H9 (cell line): ENCODE results near the gene SIDT2. TPM values are rescaled to one million over a fixed set of nuclear protein-coding genes. Genes with fewer than 3 reads are reported as not detected.

Experiments
- DNase-seq: peaks from one replicate; pipeline ENCODE4 v3.0.0-alpha.2; 2017
- H2AFZ ChIP-seq: one replicate; pipeline ENCODE4 v1.6.1; 2013; ENCODE audit warnings: mild to moderate bottlenecking, low read length, control low read depth, moderate library complexity
- H2AK5ac ChIP-seq: 2 replicates; pipeline ENCODE4 v1.6.1; 2013; ENCODE audit warnings: low read length, control low read depth, mixed read lengths; ENCODE audit not compliant: insufficient read length
- H2BK120ac ChIP-seq: one replicate; pipeline ENCODE4 v1.6.1; 2013; ENCODE audit warnings: low read depth, mild to moderate bottlenecking, low read length, control low read depth, inconsistent platforms; ENCODE audit not compliant: poor library complexity, severe bottlenecking
- H2BK12ac ChIP-seq: 2 replicates; pipeline ENCODE4 v1.6.1; 2013; ENCODE audit warnings: low read length, control low read depth, mixed read lengths, low read depth; ENCODE audit not compliant: insufficient read length
- H2BK15ac ChIP-seq: 2 replicates; pipeline ENCODE4 v1.6.1; 2013; ENCODE audit warnings: low read depth, low read length, control low read depth
- H2BK20ac ChIP-seq: one replicate; pipeline ENCODE4 v1.6.1; 2013; ENCODE audit warnings: low read depth, mild to moderate bottlenecking, low read length, control low read depth, inconsistent platforms; ENCODE audit not compliant: poor library complexity, severe bottlenecking
- H2BK5ac ChIP-seq: 2 replicates; pipeline ENCODE4 v1.6.1; 2013; ENCODE audit warnings: low read length, control low read depth, mixed read lengths; ENCODE audit not compliant: insufficient read length
- H3K14ac ChIP-seq: 2 replicates; pipeline ENCODE4 v1.6.1; 2013; ENCODE audit warnings: low read length, control low read depth; ENCODE audit not compliant: insufficient read depth
- H3K18ac ChIP-seq: 2 replicates; pipeline ENCODE4 v1.6.1; 2013; ENCODE audit warnings: low read depth, mild to moderate bottlenecking, mixed read lengths, low read length, control low read depth; ENCODE audit not compliant: insufficient read length
- H3K23ac ChIP-seq: 2 replicates; pipeline ENCODE4 v1.6.1; 2013; ENCODE audit warnings: low read length, control low read depth, mixed read lengths, low read depth; ENCODE audit not compliant: insufficient read length
- H3K23me2 ChIP-seq: 2 replicates; pipeline ENCODE4 v1.6.1; 2013; ENCODE audit warnings: low read depth, mild to moderate bottlenecking, mixed read lengths, low read length, control low read depth; ENCODE audit not compliant: insufficient read length, poor library complexity, severe bottlenecking
- H3K27ac ChIP-seq: 2 replicates; pipeline ENCODE4 v1.5.1; 2013; ENCODE audit warnings: low read length, control low read depth, mixed read lengths, low read depth; ENCODE audit not compliant: insufficient read length
- H3K27me3 ChIP-seq: 2 replicates; pipeline ENCODE4 v1.6.1; 2013; ENCODE audit warnings: low read length, control low read depth, inconsistent platforms; ENCODE audit not compliant: insufficient read depth
- H3K4ac ChIP-seq: 2 replicates; pipeline ENCODE4 v1.6.1; 2013; ENCODE audit warnings: low read depth, mild to moderate bottlenecking, control low read depth, inconsistent platforms, low read length, moderate library complexity
- H3K4me1 ChIP-seq: 2 replicates; pipeline ENCODE4 v1.6.1; 2013; ENCODE audit warnings: low read length, control low read depth, inconsistent platforms; ENCODE audit not compliant: insufficient read depth
- H3K4me2 ChIP-seq: 2 replicates; pipeline ENCODE4 v1.6.1; 2013; ENCODE audit warnings: low read length, control low read depth, mixed read lengths; ENCODE audit not compliant: insufficient read length, insufficient read depth
- H3K56ac ChIP-seq: 2 replicates; pipeline ENCODE4 v1.6.1; 2013; ENCODE audit warnings: low read depth, mild to moderate bottlenecking, mixed read lengths, low read length, control low read depth; ENCODE audit not compliant: insufficient read length
- H3K79me1 ChIP-seq: 2 replicates; pipeline ENCODE4 v1.6.1; 2013; ENCODE audit warnings: low read depth, mild to moderate bottlenecking, moderate library complexity, low read length, control low read depth, inconsistent platforms; ENCODE audit not compliant: insufficient read depth, poor library complexity, severe bottlenecking
- H3K79me2 ChIP-seq: 2 replicates; pipeline ENCODE4 v1.6.1; 2013; ENCODE audit warnings: low read length, control low read depth, inconsistent platforms; ENCODE audit not compliant: insufficient read depth
- H3K9ac ChIP-seq: 2 replicates; pipeline ENCODE4 v1.6.1; 2013; ENCODE audit warnings: low read length, control low read depth, mixed read lengths; ENCODE audit not compliant: insufficient read length; ENCODE audit errors: extremely low read depth
- H3K9me3 ChIP-seq: one replicate; pipeline ENCODE4 v1.6.1; 2013; ENCODE audit warnings: low read depth, low read length, inconsistent platforms; ENCODE audit not compliant: control insufficient read depth
- H3T11ph ChIP-seq: one replicate; pipeline ENCODE4 v1.6.1; 2013; ENCODE audit warnings: mild to moderate bottlenecking, low read length, control low read depth, inconsistent platforms
- H4K20me1 ChIP-seq: one replicate; pipeline ENCODE4 v1.6.1; 2013; ENCODE audit not compliant: control insufficient read depth, insufficient read length, insufficient read depth
- H4K5ac ChIP-seq: 2 replicates; pipeline ENCODE4 v1.6.1; 2013; ENCODE audit warnings: low read depth, mild to moderate bottlenecking, mixed read lengths, low read length, control low read depth; ENCODE audit not compliant: insufficient read length
- H4K8ac ChIP-seq: replicated peaks from 2 replicates; pipeline ENCODE4 v1.6.1; 2013; ENCODE audit warnings: low read length, control low read depth, mixed read lengths, low read depth; ENCODE audit not compliant: insufficient read length
- H4K91ac ChIP-seq: 2 replicates; pipeline ENCODE4 v1.6.1; 2013; ENCODE audit warnings: low read depth, mild to moderate bottlenecking, moderate library complexity, mixed read lengths, low read length, control low read depth; ENCODE audit not compliant: insufficient read length
- H3K27ac Mint-ChIP-seq, 3 experiments: 2 replicates in 2 of 3; 3 replicates in 1 of 3; pipeline ENCODE4 v1.8.0; 2020 to 2021; ENCODE audit warnings: mixed read lengths in 3 of 3, mild to moderate bottlenecking in 1 of 3, moderate library complexity in 1 of 3
- H3K27me3 Mint-ChIP-seq: 2 replicates; pipeline ENCODE4 v1.8.0; 2021; ENCODE audit warnings: low read depth, mild to moderate bottlenecking, moderate library complexity, mixed read lengths
- H3K36me3 Mint-ChIP-seq, 3 experiments: 2 replicates in 2 of 3; 3 replicates in 1 of 3; pipeline ENCODE4 v1.8.0; 2020 to 2021; ENCODE audit warnings: low read depth in 3 of 3, mixed read lengths in 3 of 3; ENCODE audit not compliant: insufficient read depth in 1 of 3
- H3K4me1 Mint-ChIP-seq, 2 experiments: 2 replicates each; pipeline ENCODE4 v1.8.0; 2020; ENCODE audit warnings: mixed read lengths in 2 of 2
- H3K4me3 Mint-ChIP-seq, 2 experiments: 2 replicates in 1 of 2; 3 replicates in 1 of 2; pipeline ENCODE4 v1.8.0; 2020 to 2021; ENCODE audit warnings: mild to moderate bottlenecking in 2 of 2, mixed read lengths in 2 of 2, moderate library complexity in 1 of 2
- H3K9me3 Mint-ChIP-seq, 2 experiments: 2 replicates in 1 of 2; 3 replicates in 1 of 2; pipeline ENCODE4 v1.8.0; 2020; ENCODE audit warnings: mild to moderate bottlenecking in 2 of 2, mixed read lengths in 2 of 2, moderate library complexity in 1 of 2
- WGBS: extraction: QIAGEN DNeasy Blood & Tissue Kit; methylation state at CpG from one replicate; pipeline ENCODE4 v1.1.7; 2013; ENCODE audit warnings: missing lambda C conversion rate, low lambda C conversion rate, mixed read lengths; ENCODE audit not compliant: insufficient read length; ENCODE audit errors: extremely low coverage; 5-methylcytosine and 5-hydroxymethylcytosine counted together
- total RNA-seq: library from RNA; stranded (reverse); gene quantifications from 2 replicates; pipeline ENCODE4 v1.2.1, GENCODE V29; 2021
- TF ChIP-seq, protein P1 (sequence below): fragments of 200-600 bp; sonication (generic); conservative IDR thresholded peaks from 3 replicates; pipeline ENCODE4 v1.8.0; 2021; ENCODE audit warnings: antibody characterized with exemption, mild to moderate bottlenecking

Gene SIDT2
- total RNA-seq, 1 experiment from 2014 or later = 18.3 TPM

DNA sequence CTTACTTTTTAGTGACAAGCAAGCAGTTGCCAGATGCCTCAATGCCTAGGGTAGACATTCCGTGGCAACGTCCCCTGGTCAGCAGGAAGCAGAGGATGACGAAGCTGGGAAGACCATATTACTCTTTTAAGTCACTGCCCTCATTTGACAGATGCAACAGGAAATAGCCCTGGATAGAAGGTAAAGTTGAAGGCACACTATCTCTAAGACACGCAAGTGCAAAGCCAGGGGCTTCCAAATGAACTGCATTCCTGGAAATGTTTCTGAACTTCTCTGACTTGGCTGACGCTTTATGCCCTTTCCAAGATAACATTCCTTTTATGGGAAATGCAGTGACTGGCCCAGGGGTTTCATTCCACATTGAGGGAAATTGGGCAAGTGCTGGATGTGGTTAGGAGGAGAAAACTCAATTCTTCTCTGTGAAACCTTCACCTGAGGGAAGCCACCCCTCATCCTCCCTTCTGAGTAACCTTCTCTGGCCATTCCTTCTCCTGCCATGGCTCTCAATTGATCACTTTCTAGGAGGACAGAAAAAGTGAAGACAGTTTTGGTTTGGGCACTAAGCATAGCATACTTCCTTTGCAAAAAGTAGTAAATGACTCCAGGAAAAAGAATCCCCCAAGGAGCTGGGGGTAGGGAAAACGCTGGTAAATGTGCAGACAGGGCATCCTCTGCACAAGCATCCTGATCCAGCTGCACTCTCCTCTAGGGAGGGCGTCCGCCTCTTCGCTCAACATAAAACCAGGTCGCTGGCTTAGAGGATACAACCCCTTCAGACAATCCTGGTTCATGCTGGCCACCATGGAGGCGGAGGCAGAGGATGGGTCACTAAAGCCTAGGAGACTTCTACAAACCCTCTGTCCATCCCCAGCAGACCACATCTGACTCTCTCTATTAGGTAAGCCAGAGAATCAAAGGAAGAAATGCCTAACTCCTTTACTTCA is 38.9 kb downstream of the SIDT2 start:
- H3K36me3 Mint-ChIP-seq = peaks cover 9 to 63% (median 40%) of the 10 kb centered on the region in 3 experiments
- Histone ChIP-seq H2AK5ac (no peak overlapping the region), H2BK120ac (no peak overlapping the region), H2BK12ac (no peak overlapping the region), H3K14ac (no peak overlapping the region), H3K27ac (no peak overlapping the region), H4K20me1 (no peaks in the 10 kb centered on the region), H4K91ac (no peak overlapping the region), H2AFZ (no peak overlapping the region), H3K23ac (no peak overlapping the region), H3K79me1 (no peaks in the 10 kb centered on the region), H4K5ac (no peak overlapping the region), H3K4me1 (no peaks in the 10 kb centered on the region), H2BK5ac (no peak overlapping the region), H3K9me3 (no peaks in the 10 kb centered on the region), H3T11ph (no peak overlapping the region), H3K27me3 (no peaks in the 10 kb centered on the region), H3K56ac (no peak overlapping the region), H3K4ac (no peak overlapping the region), H3K4me2 (no peak overlapping the region), H3K9ac (no peak overlapping the region), H2BK20ac (no peak overlapping the region), H4K8ac (no peak overlapping the region), H3K23me2 (no peaks in the 10 kb centered on the region), H3K79me2 (no peaks in the 10 kb centered on the region), H3K18ac (no peak overlapping the region), H2BK15ac (no peak overlapping the region)
- H3K9me3 Mint-ChIP-seq = no peaks in the 10 kb centered on the region
- no CpG with 5 or more reads among the region's 11 CpGs for WGBS
- H3K4me3 Mint-ChIP-seq = no peak overlapping the region
- TF ChIP-seq, protein P1, sequence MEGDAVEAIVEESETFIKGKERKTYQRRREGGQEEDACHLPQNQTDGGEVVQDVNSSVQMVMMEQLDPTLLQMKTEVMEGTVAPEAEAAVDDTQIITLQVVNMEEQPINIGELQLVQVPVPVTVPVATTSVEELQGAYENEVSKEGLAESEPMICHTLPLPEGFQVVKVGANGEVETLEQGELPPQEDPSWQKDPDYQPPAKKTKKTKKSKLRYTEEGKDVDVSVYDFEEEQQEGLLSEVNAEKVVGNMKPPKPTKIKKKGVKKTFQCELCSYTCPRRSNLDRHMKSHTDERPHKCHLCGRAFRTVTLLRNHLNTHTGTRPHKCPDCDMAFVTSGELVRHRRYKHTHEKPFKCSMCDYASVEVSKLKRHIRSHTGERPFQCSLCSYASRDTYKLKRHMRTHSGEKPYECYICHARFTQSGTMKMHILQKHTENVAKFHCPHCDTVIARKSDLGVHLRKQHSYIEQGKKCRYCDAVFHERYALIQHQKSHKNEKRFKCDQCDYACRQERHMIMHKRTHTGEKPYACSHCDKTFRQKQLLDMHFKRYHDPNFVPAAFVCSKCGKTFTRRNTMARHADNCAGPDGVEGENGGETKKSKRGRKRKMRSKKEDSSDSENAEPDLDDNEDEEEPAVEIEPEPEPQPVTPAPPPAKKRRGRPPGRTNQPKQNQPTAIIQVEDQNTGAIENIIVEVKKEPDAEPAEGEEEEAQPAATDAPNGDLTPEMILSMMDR = no peak
- H3K4me1 Mint-ChIP-seq = peaks cover 6 to 7% of the 10 kb centered on the region in 2 experiments
- no peak overlapping the region for H3K27ac Mint-ChIP-seq
- H3K27me3 Mint-ChIP-seq = no peaks in the 10 kb centered on the region
- no peak for DNase-seq
